SK-N-MC (cell line): ENCODE results near the gene PDCL2.

ENCODE experiments used
- EZH2 ChIP-seq: fragments of 200-600 bp; sonication (generic); IDR thresholded peaks from one replicate; pipeline ENCODE4 v1.6.1; 2017; ENCODE audit warnings: antibody characterized with exemption
- FOXP2 ChIP-seq: optimal IDR thresholded peaks from 2 replicates; pipeline ENCODE3; 2011; ENCODE audit warnings: mild to moderate bottlenecking, moderate library complexity; ENCODE audit not compliant: insufficient read depth; ENCODE audit errors: extremely low read length, control extremely low read depth
- POLR2AphosphoS5 ChIP-seq: IDR thresholded peaks from 2 replicates; pipeline ENCODE4 v1.6.1; 2012; ENCODE audit warnings: mild to moderate bottlenecking, low read depth, low read length, borderline replicate concordance

GRCh38 chr4:55575513-55575912, 16.5 kb downstream of the PDCL2 start:
- no peak for TF ChIP-seq EZH2
- TF ChIP-seq POLR2AphosphoS5, result no peak
- no peak for TF ChIP-seq FOXP2
